Colonic mucosa (tissue), 4 donors: ENCODE data around the gene EHBP1. TPM values are rescaled to one million over a fixed set of nuclear protein-coding genes. Genes with fewer than 3 reads are reported as not detected.

ENCODE experiments used
- DNase-seq: peaks from one replicate; pipeline ENCODE4 v3.0.0-alpha.2; 2020
- H3K27ac ChIP-seq: fragments of 200-600 bp; one replicate; pipeline ENCODE4 v1.8.0; 2021
- H3K27me3 ChIP-seq: fragments of 200-600 bp; one replicate; pipeline ENCODE4 v1.8.0; 2021
- H3K36me3 ChIP-seq: fragments of 200-600 bp; one replicate; pipeline ENCODE4 v1.8.0; 2021
- H3K4me1 ChIP-seq: fragments of 200-600 bp; one replicate; pipeline ENCODE4 v1.8.0; 2021; ENCODE audit warnings: mild to moderate bottlenecking
- H3K4me3 ChIP-seq: fragments of 200-600 bp; one replicate; pipeline ENCODE4 v1.8.0; 2021
- H3K9ac ChIP-seq, 2 donors: one replicate each; pipeline ENCODE4 v1.7.0; 2013; ENCODE audit warnings: control low read depth in 2 of 2, low read depth in 2 of 2, low read length in 2 of 2
- H3K9me3 ChIP-seq: fragments of 200-600 bp; one replicate; pipeline ENCODE4 v1.8.0; 2021
- intact Hi-C: fragments of 100-400 bp; cut with DNase I; formaldehyde crosslinking; loops from one replicate; pipeline ENCODE4 v1.14.1; 2022
- total RNA-seq, 2 donors: library from RNA; stranded (reverse); fragmentation: NEBNext Ultra II Directional in 1 of 2; extraction: Animal tissue kit (Norgen Biotek cat#: 25700) in 1 of 2; gene quantifications; one replicate each; pipeline ENCODE4 v1.2.1, GENCODE V29; 2021
- TF ChIP-seq, protein P1 (sequence below): fragments of 200-600 bp; IDR thresholded peaks from one replicate; pipeline ENCODE4 v1.8.0; 2022; ENCODE audit warnings: antibody characterized with exemption, mild to moderate bottlenecking
- donor health status: healthy.
- donor health status: DM: no; HTN: no; CAD: no.
- donor health status: DM: no; HTN: no; CAD: no.

Gene EHBP1
- total RNA-seq, 2 donors from 2014 or later = 23.6 to 32.7 TPM

DNA sequence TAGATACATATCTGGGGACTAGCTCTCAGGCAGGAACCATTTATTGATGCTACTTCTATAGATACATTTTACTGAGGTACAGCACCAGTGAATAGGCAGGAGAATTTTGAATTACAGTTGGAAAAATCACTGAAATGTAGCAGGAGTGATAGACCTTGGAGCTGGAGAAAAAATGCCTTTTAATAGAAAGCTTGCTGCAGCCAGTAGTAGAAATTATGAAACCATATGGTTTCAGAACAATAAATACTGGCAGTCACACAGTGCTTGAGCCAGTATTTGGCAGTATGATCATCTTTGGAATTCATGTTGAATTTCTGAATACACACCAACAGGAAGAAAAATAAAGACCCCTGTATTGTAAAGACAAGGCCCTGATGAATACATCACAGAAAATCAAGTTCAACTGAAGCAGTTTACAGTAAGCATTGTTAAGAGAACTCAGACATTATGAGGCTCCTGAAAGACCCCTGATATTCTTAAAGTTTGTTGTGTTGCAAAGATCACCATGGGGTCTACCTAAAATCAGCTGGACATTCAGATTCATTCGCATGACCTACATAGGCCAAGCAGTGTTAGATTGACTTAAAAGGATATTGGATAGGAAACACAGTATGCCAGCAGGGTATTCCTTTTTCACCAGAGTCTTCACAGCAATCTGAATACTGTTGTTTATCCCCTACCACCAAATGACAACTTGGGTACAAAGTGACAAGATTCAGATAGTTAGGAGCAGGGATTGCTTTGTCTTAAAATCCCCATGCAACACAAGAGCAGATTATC is 139.0 kb downstream of the EHBP1 start:
- Histone ChIP-seq H3K27ac (no peak overlapping the region), H3K36me3 (no peaks in the 10 kb centered on the region), H3K27me3 (no peaks in the 10 kb centered on the region), H3K9ac (no peak overlapping the region), H3K4me3 (no peak overlapping the region), H3K9me3 (no peaks in the 10 kb centered on the region), H3K4me1 (no peaks in the 10 kb centered on the region)
- intact Hi-C loops = no loop called here
- TF ChIP-seq, protein P1, sequence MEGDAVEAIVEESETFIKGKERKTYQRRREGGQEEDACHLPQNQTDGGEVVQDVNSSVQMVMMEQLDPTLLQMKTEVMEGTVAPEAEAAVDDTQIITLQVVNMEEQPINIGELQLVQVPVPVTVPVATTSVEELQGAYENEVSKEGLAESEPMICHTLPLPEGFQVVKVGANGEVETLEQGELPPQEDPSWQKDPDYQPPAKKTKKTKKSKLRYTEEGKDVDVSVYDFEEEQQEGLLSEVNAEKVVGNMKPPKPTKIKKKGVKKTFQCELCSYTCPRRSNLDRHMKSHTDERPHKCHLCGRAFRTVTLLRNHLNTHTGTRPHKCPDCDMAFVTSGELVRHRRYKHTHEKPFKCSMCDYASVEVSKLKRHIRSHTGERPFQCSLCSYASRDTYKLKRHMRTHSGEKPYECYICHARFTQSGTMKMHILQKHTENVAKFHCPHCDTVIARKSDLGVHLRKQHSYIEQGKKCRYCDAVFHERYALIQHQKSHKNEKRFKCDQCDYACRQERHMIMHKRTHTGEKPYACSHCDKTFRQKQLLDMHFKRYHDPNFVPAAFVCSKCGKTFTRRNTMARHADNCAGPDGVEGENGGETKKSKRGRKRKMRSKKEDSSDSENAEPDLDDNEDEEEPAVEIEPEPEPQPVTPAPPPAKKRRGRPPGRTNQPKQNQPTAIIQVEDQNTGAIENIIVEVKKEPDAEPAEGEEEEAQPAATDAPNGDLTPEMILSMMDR = no peak
- no peak for DNase-seq

DNA sequence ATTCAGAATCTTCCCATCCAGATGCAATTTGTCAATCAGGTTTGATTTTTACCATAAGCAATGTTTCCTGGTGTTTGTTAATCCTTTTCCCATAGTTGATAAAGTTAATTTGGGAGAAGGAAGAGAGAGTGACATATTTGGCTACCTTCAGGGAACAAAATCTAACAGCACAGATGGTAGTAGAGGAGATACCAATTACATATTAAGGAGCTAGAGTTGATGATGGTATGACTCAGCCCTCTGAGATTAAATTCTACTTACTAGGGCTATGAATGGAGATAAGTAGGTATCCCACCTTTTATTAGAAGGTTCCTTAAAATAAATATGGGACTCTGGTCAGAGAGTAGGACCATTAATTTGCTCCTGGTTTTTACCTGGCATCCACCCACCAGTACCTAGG is 139.7 kb downstream of the EHBP1 start:
- Histone ChIP-seq H3K4me3 (no peak overlapping the region), H3K9me3 (no peaks in the 10 kb centered on the region), H3K4me1 (no peaks in the 10 kb centered on the region), H3K9ac (no peak overlapping the region), H3K27me3 (no peaks in the 10 kb centered on the region), H3K27ac (no peak overlapping the region), H3K36me3 (no peaks in the 10 kb centered on the region)
- intact Hi-C loops = no loop called here
- TF ChIP-seq, protein P1 = no peak
- DNase-seq = no peak

DNA sequence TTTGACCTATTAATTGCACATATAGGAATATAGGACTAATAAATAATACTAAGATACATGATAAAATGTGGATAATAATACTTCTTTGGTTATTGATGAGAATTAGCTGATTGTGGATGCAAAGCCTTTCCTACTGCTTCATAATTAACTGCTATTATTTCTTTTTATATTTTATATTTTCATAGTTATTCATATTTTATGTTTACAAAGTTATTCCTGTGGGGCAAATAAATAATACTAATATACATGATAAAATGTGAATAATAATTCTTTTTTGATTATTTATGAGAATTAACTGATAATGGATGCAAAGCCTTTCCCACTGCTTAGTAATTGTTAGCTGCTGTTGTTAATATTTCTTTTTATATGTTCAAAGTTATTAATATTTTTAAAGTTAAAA is 146.7 kb downstream of the EHBP1 start:
- H3K27me3 ChIP-seq = no peaks in the 10 kb centered on the region
- no peak overlapping the region for H3K4me3 ChIP-seq
- TF ChIP-seq, protein P1 = no peak
- H3K27ac ChIP-seq = no peak overlapping the region
- H3K9me3 ChIP-seq = no peaks in the 10 kb centered on the region
- H3K4me1 ChIP-seq = no peaks in the 10 kb centered on the region
- intact Hi-C loops = no loop called here
- no peak overlapping the region for H3K9ac ChIP-seq
- no peaks in the 10 kb centered on the region for H3K36me3 ChIP-seq
- DNase-seq = no peak

DNA sequence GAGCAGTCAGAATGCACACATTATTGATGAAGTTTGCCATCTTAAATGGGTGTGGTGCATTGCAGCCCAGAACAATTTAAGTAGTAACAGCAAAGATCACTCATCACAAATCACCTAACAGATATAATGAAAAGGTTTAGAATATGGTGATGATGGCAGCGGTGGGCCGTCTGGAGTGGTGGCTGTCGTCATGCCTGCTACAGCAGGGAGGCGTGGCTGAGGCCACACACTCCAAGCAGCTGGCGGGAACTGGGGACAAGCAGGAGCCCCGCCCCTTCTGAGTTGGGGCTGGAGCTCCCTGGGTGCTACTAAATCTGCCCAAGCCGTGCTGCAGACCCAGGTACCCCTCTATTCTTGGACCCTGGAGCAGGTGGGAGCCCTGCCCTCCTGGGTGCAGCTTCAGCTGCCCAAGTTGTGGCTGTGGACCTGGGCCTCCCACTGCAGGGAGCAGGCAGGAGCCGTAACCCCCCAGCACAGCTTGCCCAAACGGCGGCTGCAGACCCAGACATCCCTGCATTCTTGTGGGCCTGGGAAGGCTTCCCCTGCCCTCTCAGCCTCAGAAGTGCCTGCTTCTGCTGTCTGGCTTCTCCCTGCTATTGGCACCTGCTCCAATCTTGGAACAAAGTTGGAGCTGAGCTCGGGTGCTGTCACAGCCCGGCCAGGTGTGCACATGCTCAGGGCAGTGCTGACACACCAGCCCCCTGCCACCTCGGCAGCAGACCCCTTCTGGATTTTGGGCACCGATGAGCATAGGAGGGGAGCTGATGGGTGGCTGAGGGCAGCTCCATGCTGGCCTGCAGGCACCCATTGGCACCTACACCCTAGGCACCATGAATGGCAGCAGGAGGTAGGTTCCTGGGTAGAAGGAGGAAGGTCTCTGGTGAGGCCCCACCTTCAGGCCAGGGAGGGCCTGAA is 149.3 kb downstream of the EHBP1 start:
- H3K27ac ChIP-seq = no peak overlapping the region
- intact Hi-C loops = no loop called here
- TF ChIP-seq, protein P1 = no peak
- no peaks in the 10 kb centered on the region for H3K4me1 ChIP-seq
- H3K4me3 ChIP-seq = no peak overlapping the region
- no peak for DNase-seq
- H3K27me3 ChIP-seq = no peaks in the 10 kb centered on the region
- H3K9me3 ChIP-seq = no peaks in the 10 kb centered on the region
- H3K36me3 ChIP-seq = no peaks in the 10 kb centered on the region
- no peak overlapping the region for H3K9ac ChIP-seq

DNA sequence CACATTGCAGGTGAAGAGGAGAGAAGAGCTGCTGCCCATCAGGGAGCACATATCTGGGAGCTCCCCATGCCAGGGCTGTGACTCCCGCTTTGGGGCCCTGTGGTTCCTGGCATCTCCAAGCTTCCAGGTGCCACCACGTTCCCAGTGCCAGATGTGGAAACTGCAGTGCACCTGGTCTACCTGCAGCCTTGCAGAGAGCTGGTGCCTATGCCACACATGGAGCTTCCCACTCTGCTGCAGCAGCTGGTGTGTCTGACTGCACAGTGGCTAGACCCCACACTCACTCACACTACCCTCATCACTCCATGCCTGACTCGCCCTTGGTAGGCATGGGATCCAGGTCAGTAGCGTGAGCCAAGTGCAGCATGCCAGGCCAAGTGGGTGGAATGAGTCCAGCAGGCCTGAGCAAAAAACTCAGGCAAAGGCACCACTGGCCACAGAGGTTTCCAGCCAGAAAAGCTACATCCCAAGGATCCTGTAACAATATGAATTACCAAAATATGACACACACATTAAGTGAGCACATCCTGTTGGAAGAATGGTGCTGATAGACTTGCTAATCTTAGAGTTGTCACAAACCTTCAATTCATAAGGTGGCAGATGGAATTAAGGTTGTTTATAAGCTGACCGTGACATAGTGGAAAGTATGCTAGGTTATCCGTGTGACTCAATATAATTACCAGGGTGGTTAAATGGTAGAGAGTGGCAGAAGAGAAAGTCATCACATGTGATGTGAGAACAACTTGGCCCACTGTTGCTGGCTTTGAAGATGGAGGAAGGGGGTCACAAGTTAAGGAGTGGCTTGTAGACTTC is 150.9 kb downstream of the EHBP1 start:
- Histone ChIP-seq H3K4me3 (no peak overlapping the region), H3K4me1 (no peaks in the 10 kb centered on the region), H3K27me3 (no peaks in the 10 kb centered on the region), H3K27ac (no peak overlapping the region), H3K9ac (no peak overlapping the region), H3K36me3 (no peaks in the 10 kb centered on the region), H3K9me3 (no peaks in the 10 kb centered on the region)
- TF ChIP-seq, protein P1 = no peak
- DNase-seq = no peak
- intact Hi-C loops = no loop called here
